ENCODE data around the gene PURA. TPM values are rescaled to one million over a fixed set of nuclear protein-coding genes. Genes with fewer than 3 reads are reported as not detected.
A peak's percentile ranks its signal among the peaks of the same experiment; 100 is the strongest.

The PURA gene
- total RNA-seq, 4 donors from 2014 or later = 35.1 to 56.8 (median 42.5) TPM

DNA sequence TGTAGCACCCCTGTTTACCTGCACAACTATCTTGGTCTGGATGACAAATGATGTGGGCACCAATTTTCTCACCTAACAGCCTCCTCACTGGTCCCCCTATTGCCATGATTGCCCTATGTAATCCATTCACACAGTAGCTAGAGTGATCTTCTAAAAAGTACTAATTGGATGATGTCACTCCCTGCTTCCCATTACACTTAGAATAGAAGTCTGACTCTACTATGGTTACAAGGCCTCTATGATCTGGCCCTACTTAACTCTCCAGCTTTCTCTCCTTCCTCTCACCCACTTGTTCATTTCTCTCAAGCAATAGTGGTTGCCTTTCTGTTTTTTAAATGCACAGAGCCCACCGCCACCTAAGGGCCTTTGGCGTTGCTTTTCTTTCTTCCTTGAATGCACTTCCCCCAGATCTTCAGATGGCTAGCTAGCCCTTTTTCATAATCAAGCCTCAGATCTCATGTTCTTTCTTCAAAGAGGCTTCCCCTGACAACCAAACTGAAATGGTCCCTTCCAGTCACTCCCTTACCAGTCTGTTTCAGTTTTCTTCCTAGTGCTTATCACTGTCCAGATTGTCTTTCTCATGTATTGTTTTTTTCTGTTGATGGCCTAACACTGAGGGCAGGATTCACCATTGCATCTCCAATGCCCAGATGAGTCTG is 20.5 kb downstream of the PURA start:
- TF ChIP-seq CTCF (IDR thresholded peaks at IDR 0.05) (no peak), EP300 (IDR thresholded peaks at IDR 0.05) (no peak), POLR2A (IDR thresholded peaks at IDR 0.05) (no peak)
- Histone ChIP-seq H3K9me3 (no peaks in the 10 kb centered on the region), H3K4me1 (peaks cover 0 to 21% (median 9%) of the 10 kb centered on the region in 4 donors), H3K4me3 (no peak overlapping the region), H3K27me3 (no peaks in the 10 kb centered on the region), H3K27ac (no peak overlapping the region), H3K36me3 (no peaks in the 10 kb centered on the region)
- DNase-seq (ENCODE audit: low spot score in 2 of 2) = no peak
- WGBS, 2 donors = 88 to 98% methylated on average over 2 of the region's 2 CpGs

GRCh38 chr5:140135127-140135526 is 21.2 kb downstream of the PURA start:
- Histone ChIP-seq H3K36me3 (no peaks in the 10 kb centered on the region), H3K4me1 (peaks cover 0 to 23% (median 9%) of the 10 kb centered on the region in 4 donors), H3K9me3 (no peaks in the 10 kb centered on the region), H3K27me3 (no peaks in the 10 kb centered on the region), H3K4me3 (no peak overlapping the region), H3K27ac (no peak overlapping the region)
- no peak for DNase-seq (ENCODE audit: low spot score in 2 of 2)
- TF ChIP-seq CTCF (IDR thresholded peaks at IDR 0.05) = no peak
- TF ChIP-seq EP300 (IDR thresholded peaks at IDR 0.05) = no peak
- no peak for TF ChIP-seq POLR2A (IDR thresholded peaks at IDR 0.05)

- no peak for TF ChIP-seq CTCF (IDR thresholded peaks at IDR 0.05)
- Histone ChIP-seq H3K36me3 (no peaks in the 10 kb centered on the region), H3K4me1 (peaks cover 0 to 22% (median 15%) of the 10 kb centered on the region in 4 donors), H3K27me3 (no peaks in the 10 kb centered on the region), H3K9me3 (no peaks in the 10 kb centered on the region), H3K4me3 (no peak overlapping the region), H3K27ac (no peak overlapping the region)
- DNase-seq (ENCODE audit: low spot score in 2 of 2) = no peak
- 88 to 95% methylated on average over 1 of the region's 1 CpG for WGBS, 2 donors
Observed at GRCh38 chr5:140136624-140137023, 22.7 kb downstream of the PURA start.

DNA sequence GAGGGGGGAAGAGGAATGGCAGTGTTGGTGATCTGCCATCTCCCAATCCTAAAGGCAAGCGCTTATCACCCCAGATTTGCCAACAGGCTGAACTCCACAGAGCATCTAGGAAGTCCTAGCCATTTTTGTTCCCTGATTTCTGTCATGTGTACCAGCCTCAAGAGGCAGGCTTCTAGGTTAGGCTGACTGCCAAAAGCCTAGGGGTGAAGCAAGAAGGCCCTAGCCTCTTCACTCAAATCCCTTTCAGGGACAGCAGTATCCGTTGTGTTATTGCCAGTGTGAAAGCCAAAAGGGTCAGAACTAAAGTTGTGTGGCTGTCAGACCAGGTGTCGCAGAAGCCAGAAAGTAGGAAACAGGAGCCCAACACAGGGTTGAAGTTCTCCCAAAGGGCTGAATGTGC is 26.5 kb downstream of the PURA start:
- H3K36me3 ChIP-seq = no peaks in the 10 kb centered on the region
- H3K27me3 ChIP-seq = no peaks in the 10 kb centered on the region
- WGBS, 2 donors = 76 to 84% methylated on average over 3 of the region's 3 CpGs
- H3K4me1 ChIP-seq = peaks cover 0 to 29% (median 10%) of the 10 kb centered on the region in 4 donors
- TF ChIP-seq POLR2A (IDR thresholded peaks at IDR 0.05) = no peak
- no peak for TF ChIP-seq EP300 (IDR thresholded peaks at IDR 0.05)
- TF ChIP-seq CTCF (IDR thresholded peaks at IDR 0.05) = no peak
- H3K9me3 ChIP-seq = no peaks in the 10 kb centered on the region
- no peak overlapping the region for H3K27ac ChIP-seq
- no peak for DNase-seq (ENCODE audit: low spot score in 2 of 2)
- H3K4me3 ChIP-seq = no peak overlapping the region

DNA sequence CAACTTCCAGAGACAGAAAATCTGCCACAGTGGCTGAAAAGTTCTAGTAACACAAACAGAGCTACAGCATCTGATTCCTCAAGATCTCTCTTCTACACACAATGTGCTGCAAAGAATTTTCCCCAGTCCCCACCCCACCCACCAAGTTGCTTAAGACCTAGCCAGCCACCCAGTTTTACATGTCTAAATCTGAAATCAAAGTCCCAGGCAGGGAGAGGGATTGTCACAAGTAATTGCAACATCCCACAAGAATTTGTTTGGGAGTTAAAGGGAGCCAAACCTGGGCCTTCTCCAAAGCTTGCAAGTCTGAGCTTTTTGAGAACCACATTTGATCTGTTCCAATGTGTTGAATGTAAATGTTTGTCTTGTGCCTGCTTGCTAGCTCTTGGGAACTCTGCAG is 27.3 kb downstream of the PURA start:
- Histone ChIP-seq H3K36me3 (no peaks in the 10 kb centered on the region), H3K9me3 (no peaks in the 10 kb centered on the region), H3K4me1 (peaks cover 0 to 37% (median 16%) of the 10 kb centered on the region in 4 donors), H3K27me3 (no peaks in the 10 kb centered on the region), H3K27ac (no peak overlapping the region), H3K4me3 (no peak overlapping the region)
- no peak for TF ChIP-seq POLR2A (IDR thresholded peaks at IDR 0.05)
- TF ChIP-seq CTCF (IDR thresholded peaks at IDR 0.05) = no peak
- TF ChIP-seq EP300 (IDR thresholded peaks at IDR 0.05) = no peak
- peak in 1 of 2 donors; percentile 16 for DNase-seq (ENCODE audit: low spot score in 2 of 2)
